Left forelimb (tissue), 1 donor: ENCODE measurements around the gene GSG1L2.

ENCODE experiments used
- DNase-seq: peaks from one replicate; pipeline ENCODE4 v3.0.0-alpha.2; 2018; ENCODE audit warnings: low spot score

The GSG1L2 gene

DNA sequence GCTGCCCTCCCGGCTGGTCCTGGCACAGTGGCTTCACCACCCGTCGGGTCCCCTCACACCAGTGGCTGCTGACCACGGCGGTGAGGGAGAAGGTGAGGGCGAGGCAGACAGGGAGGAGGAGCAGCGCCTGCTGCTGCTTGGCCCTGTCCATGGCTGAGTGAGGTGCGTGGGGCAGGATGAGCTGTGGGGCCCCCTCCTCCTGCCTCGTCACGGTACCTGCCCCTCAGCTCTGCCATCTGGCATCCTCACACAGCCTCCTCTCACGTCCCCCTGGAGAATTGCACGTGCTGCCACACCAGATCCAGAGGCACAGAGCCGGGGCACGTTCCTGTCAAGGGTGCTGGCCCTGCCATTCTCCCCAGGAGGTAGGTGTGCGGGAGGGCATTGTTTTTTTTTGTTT, at the start of gene GSG1L2:
GSG1L2 (minus strand) TSS at position 159 of the 400 bp plus-strand sequence; CDS start at position 151, 8 bp downstream.
- DNase-seq, result no peak

DNA sequence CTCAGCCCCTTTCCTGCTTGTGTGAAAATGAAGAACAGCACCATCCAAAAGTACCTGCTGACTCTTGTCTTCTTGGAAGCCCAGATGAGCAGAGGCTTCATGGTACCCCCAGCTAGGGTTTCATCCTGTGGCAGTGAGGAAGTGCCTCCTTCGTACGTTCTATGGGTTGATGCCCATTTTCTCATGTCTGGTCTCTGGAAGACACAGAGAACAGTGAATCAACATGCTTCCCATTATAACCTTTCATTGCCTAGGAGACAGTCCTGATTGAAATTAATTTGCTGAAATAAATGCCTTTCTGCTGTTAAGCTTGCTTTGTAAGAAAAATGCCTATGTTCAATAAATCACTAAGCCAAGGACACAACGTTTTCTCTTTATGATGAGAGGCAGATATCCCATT, 46.7 kb upstream of the GSG1L2 start:
- DNase-seq, result no peak

DNA sequence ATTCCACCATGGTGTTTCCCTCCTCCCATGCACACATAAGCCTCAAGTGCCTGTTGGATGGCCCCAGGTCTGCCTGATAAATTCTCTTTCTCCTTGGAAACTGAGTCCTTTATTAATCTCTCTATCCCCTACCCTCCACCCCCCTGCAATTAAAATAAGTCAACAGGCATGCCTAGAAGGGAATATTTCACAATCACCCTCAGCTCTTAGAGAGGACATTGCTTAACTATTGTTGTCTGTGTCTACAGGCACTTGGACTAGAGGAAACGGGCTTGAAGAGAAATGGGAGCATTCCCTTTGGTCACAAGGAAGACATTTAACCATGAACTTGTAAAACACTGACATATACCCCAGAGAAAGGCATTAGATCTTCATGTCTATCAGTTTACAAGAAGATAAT, 43.7 kb upstream of the GSG1L2 start:
- DNase-seq, result no peak

DNA sequence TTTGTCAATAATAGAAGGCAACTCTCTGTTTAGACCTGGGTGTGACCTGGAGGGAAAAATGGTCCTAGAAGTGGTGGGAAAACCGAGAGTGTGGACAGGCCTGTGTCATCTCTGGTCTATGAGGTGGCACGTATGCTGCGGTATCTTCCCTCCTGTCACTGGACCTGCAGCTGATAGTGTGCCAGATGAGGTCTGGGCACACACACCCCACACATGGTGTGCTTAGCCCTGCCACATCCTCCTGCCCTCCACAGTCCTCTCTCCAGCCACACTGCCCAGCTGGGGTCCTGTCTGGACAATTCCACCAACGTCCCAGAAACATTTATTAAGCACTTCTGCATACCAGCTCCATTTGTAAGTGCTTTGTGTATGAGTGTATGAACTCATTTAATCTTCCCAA, 41.1 kb upstream of the GSG1L2 start:
- no peak for DNase-seq

DNA sequence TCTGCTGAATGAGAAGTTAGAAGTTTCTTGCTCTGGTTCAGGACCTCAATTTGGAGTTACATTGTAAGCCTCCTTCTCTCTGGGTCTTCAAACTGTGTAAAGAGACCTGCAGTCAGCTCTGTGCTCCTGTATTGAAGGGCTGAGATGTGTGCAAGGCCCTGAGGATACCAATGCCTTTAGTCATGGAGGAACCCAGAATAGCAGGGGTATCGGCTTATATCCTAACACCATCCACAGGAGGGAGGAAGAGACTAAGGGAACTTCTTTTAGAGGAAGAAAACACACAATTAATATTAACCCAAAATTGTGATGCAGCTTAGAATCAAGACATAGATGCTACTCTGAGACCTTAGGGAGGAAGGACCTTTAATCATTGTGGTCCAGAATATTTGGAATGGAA, 40.3 kb upstream of the GSG1L2 start:
- DNase-seq, result no peak

DNA sequence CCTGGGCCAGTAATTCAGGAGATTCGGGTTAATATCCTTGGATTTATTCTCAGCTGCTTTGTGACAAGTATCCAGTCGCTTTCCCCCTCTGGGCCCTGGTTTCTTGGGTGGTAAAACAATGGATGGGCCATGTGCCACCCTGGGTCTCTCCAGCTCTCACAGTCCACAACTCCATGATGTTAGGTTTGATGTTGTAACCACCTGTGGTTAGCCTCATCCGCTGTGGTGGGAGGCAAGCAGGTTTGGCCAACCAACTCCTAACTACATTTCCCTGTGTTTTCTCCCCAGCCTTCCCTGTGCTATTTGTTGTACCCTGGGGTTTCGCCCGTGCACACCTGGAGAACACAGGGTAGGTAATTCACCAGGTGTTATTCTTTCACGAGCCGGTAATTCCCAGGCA, 39.0 kb upstream of the GSG1L2 start:
- DNase-seq, result no peak

DNA sequence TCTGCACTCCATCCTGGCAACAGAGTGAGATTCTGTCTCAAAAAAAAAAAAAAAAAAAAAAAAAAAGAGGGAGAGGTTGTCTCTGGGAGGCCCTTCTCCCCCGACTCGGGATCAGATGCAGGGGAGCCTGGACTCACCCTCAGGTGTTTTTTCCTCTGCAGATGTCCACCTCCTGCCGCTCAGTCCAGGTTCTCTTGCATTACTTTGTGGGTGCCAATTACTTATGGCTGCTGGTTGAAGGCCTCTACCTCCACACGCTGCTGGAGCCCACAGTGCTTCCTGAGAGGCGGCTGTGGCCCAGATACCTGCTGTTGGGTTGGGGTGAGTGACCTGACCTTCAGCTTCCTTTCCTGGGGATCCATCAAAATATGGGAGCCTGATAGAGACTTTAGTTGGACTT, 37.9 kb upstream of the GSG1L2 start:
- DNase-seq, result no peak

DNA sequence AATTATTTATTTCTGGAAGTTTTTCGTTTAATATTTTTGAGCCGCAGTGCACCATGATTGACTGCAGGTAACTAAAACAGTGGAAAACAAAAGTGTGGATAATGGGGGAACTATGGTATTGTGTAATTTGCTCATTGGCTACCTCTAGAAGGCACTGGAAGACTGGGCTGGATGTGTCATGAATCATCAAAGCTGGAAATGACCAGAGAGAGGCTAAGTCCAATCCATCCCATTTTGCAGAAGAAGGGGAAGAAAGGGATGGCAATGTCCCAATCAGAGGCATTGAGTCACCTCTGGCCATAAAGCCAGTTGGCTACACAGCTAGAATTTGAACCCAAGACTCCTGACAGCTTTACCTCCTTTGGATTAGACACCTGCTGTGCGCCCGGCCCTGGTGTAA, 33.2 kb upstream of the GSG1L2 start:
- DNase-seq, result no peak

DNA sequence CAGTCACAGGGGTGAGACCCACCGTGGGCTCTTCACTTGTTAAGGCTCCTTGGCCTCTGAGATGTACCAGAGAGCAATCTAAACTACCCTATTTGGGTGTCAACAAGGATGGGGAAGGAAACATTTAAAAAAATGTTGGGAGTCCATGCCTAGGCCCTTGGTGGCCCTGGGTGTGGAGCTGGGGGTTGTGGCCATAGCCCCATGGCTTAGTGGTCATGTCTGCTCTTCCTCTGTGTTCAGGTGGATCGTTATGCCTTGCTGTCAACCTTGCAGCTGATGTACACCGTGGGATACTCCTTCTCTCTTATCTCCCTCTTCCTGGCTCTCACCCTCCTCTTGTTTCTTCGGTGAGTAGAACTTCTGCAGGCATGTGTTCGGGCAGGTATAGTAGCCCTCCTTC, 32.4 kb upstream of the GSG1L2 start:
- no peak for DNase-seq

DNA sequence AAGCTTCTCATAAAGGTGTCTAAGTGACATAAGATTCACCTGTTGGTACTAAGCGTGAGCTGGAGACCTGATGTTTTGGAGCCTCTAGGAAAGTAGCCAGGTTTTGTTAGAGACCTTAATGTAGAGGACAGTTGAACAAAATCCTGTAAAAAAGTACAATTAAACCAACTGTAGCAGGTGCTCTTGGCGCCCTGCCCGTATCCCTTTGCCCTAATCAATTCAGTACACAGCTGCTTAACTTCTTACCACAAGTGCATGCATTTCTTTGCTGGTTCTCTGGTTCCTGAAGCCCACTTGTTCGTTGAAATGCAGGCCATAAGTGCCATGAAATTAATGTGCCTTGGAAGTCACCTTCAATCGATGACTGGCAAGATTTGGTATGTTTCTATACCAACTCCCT, 28.3 kb upstream of the GSG1L2 start:
- DNase-seq, result no peak

DNA sequence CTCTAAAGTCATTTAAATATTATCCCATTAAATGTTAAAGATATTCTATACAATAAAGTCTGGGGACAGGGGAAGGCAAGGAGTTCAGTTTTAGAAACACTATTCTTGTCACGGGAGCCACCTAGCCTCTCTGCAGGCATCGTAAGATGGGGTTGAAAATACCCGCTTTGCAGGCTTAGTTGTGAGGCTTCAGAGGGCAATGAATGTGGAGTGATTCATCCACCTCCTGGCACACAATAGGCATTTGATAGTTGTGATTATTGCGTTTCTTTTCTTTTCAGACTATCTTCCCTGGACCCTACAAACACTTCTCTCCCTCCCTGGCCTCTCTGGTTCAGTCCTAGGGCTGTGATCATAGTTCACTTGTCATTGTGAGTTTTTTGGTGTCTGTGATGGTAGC, 23.4 kb upstream of the GSG1L2 start:
- no peak for DNase-seq

DNA sequence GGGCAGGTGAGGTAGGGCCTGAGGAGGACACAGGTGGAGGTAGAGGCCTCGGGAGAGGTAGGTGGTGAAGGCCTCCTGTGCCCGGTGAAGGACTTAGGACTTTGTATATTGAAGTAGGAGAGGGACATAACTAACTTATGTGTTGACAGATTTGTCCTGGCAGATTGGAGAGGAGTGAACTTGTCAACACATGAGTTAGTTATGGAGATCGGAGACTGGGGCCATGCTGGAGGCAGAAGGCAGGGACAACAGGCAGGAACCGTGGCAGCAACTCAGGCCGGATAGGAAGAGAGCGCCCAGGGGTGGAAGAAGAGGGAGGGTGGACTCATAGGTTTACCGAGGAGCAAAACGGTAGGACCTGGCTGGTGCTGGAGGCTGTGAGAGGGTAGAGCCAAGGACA, 22.3 kb upstream of the GSG1L2 start:
- DNase-seq, result no peak

DNA sequence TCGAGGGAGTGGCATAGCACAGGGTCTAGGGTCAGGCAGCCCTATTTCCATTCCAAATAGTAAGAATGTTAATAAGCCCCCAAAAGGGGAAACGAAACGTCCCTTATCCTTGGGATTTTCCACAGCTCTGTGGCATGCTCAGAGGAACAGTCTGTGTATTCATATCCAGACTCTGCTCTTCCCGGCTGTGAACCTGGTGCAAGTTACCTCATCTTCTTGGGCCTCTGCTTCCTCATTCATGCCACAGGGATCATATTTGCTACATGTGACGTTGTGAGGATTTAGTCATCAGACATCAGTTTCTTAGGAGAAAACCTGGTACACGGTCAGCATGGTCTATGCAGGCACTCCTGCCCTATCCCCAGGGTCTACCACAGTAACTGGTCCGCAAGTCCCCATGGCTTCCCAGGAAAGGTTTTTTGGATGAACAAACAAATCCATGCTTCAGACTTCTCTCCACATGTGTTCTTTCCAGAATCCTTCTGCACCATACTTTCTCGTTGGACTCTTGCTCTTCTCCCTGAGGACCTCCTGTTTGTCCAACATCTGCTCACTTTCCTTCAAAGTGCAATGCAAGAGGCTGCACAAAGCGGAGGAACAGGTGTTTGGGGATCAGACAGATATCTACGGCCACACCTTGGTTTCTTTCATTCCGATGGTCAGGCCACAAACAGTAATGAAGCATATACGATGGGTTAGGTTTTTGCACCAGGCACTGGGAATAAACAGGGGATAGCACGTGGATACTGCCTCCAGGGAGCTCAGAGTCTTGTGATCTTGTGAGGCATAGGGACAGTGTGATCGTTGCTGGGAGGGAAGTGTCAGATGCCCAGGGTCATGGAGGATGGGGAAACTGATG, 21.5 kb upstream of the GSG1L2 start:
- no peak for DNase-seq

DNA sequence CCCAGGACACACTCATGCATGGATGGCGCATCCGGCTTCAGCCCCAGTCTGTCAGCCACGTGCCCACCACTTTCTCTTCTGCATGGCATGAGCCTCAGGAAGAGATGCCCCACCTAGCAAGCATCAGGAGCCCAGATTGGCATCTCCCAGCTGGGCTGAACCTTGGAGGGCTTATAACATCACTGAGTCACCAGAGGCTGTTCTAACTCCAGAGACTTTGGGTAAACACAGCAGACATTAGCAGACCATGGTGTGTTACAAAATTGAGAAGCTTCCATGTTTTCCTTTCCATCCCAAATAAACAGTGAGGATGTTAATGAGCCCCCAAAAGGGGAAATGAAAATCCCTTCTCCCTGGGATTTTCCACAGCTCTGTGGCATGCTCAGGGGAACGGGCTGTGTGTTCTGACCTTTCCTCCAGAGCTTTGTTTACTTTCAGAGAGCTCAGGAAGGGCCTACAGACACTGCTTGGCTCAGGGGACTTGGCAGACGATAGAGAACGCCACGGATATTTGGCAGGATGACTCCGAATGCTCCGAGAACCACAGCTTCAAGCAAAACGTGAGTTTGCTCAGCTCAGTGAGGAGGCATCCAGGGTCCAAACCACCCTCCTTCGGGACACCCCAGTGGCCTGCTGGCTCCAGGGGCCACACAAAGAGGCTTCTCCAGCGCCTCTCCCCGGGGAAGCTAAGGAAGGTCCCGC, 20.3 kb upstream of the GSG1L2 start:
- no peak for DNase-seq

DNA sequence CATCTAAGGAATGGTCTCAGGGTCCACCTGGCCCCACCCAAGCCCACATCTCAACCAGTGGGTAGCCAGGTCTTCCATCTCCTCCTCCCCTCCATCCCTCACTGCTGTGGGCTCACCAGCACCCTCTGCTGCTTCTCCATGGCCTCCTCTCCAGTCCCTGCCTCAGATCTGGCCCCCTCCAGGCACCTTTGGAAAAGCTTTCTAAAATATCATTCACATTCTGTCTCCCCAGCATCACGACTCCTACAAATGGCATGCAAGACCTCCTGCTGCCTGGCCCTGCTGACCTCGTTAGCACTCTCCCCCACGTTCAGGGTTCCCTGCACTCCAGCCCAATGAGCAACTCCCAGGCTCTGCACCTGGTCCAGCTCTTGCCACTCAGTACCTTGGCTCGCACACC, 17.6 kb upstream of the GSG1L2 start:
- no peak for DNase-seq

DNA sequence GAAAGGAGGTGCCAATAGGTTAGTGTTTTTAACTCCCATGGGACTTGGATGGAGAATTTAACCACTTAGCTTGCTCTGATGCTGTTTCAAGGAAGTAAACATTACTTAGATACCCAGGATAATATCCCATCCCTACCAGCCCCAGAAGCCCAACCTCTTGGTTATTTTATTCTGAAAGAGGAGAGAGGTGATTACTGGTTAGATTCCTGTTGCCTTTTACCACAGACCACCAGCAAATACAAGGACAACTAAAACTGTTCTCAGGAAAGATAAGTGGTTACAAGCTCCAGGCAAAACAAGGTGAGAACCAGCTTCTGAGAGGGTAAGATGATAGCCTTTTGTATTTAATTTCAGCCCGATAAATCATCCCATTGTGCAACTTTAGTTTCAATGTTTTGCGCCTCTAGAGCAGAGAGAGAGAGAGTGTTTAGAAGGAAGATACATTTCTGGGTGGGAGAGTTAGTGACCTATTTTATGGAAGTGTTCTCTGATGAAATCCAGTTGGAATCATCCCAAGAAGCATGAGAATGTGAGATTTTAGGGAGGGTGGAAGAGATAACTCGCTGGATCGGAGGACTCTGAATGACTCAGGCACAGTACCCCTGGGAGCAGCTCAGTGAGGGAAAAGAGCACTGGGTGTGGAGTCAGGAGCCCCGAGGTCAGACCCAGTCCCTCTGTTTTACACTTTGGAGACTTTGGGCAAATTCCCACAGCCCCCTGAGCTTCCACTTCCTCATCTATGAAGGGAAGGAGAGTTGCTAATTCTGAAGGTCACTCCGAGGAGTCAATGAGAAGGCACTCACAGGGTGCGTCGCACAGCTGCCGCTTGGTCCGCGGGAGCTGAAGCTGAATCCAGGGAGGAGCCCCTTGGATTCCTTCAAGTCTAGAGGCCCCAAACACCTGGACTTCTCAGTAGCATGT, 15.9 kb upstream of the GSG1L2 start:
- no peak for DNase-seq

DNA sequence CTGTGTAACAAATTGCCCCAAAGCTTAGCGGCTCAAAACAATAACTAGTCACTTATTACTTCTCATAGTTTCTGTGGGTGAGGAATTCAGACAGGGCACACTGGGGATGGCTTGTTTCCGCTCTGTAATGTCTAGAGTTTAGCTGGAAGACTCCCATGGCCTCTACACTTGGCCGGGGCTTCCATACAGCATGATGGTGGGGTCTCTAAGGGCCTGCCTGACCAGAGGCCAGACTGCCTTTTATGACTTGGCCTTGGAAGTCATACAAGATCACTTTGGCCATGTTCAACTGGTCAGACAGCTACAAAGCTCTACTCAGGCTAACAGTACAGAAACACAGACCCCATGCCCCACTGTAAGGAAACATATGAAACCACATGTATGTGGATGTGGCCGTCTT, 12.0 kb upstream of the GSG1L2 start:
- no peak for DNase-seq

DNA sequence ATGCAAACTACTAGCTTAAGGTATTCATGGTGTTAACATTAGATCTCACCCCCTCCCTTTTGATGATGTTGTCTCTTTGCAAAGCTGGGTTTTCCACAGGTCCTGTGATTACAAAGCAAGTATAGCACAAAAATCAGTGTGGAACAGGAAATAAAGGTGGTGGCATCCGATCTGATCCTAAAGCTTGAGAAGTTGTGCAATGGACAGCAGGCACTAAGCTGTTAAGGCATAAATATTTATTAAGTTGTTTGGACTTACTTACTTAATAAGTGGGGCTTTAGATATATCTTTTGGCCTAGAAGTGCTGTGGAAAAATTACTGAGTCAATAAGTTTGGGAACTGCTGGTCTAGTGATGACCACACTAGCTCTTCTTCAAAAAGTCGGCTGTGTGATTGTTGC, 8.8 kb upstream of the GSG1L2 start:
- DNase-seq, result no peak

DNA sequence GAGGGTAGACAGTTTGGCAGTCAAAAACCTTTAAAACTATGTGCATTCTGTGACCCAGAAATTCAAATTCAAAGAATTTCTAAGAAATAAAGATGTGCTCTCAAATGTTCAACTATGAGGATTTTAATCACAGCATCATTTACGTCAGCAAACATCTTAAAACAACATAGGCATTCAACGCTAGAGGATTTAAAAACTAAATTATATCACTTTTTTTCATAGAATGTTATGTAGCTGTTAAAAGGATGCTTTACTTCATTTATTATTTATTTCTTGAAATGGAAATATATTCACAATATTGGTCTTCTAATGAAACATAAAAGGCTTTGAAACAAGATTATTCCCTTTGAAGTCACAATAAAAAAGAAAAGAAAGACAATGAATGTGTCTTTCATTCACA, 7.5 kb upstream of the GSG1L2 start:
- no peak for DNase-seq

DNA sequence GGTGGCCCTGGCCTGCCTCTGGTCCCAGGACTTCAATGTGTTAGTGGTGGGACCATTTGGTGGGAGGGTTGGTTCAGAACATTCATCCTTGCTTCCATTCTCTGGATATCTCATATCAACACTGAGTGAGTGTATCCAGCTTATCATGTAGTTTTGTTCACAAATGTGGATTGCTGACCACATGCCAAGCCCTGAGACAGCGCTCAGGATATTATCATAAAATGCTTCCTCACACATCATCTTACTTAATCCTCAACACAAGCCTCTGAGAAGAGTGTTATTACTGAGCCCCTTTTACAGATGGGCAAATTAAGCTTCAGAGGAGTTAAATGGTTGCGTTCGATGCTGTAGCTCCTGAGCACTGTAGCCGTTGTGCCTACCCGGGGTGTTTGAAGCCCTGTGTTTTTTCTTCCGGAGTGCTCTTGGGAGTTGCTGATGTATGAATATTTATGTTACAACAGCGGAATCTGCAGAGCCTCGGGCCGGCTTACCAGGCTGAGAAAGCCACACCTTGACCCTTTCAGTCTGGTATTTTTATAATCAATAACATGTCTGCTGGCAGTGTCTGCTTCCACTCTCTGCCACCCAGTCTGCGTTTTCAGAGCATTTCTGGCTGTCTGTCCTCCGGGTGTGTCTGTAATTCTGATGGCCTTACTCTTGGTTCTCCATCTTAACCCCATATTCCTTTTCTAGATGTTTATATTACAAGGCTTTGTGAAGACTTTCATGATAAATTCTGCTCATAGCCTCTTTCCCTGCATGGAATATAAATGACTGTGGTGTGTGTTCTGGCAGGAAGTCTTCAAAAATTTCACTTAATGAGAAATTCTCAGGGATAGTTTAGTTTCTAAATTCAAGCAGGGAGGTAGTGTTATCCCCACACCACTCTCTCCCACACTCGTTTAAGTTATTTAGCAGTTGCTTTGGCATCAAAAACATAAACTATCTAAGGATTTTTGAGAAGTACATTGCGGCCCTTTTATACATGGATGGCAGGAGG, 6.7 kb upstream of the GSG1L2 start:
- DNase-seq, result no peak

DNA sequence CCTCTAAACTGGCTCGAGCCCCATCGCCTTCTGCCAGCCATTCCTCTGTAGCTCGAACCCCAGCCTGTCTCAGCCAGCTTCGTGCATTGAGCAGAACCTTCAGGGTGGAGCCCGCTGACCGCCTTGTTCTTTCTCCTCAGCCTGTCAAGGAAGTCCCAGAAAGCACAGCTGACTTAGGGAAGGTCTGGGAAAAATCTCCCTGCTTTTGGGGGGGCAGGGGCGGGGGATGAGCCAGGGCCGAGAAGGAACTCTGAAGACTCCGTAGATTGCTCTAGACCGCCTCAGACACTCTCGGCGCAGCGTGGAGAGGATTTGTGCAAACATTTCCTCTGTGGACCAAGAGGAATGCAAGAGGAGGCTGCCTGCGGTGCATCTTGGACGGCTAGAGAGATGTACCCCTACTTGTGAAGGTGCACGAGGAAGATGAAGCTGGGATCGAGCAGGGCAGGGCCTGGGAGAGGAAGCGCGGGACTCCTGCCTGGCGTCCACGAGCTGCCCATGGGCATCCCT, 3.8 kb upstream of the GSG1L2 start, which contains the start of gene GLP2R:
GLP2R (plus strand) TSS at position 284 of the 510 bp plus-strand sequence; CDS start at position 424, 140 bp downstream.
- DNase-seq, result no peak
